GM10248 (cell line): ENCODE results near the gene SIRT6.
"Not testable (repeated sequence)": the region's sequence is repeated elsewhere in the genome, so short reads cannot be mapped to it uniquely, and the experiment has no call there.

Experiments
- CTCF ChIA-PET: fragments of 300-600 bp; sonication (Branson Sonifier 250); formaldehyde crosslinking; extraction: SDS; loops from one replicate; lab custom pipeline; 2021; ENCODE audit warnings: antibody characterized with exemption; lab: Yijun Ruan, JAX
- POLR2A ChIA-PET: fragments of 350-650 bp; sonication (Branson Sonifier 250); formaldehyde crosslinking; extraction: SDS; loops from one replicate; lab custom pipeline; 2020; ENCODE audit warnings: antibody characterized with exemption; lab: Yijun Ruan, JAX
- DNase-seq: peaks from one replicate; pipeline ENCODE4 v3.0.0; 2012; ENCODE audit errors: extremely low spot score
- CTCF ChIP-seq: IDR thresholded peaks from 2 replicates; pipeline ENCODE4 v1.5.1; 2012; ENCODE audit warnings: mild to moderate bottlenecking, low read depth; ENCODE audit errors: extremely low read depth, missing control alignments, control extremely low read depth

The SIRT6 gene

GRCh38 chr19:4196587-4197148 is 14.3 kb upstream of the SIRT6 start:
- POLR2A ChIA-PET = no interaction called here
- no peak for DNase-seq
- TF ChIP-seq CTCF = no peak
- CTCF ChIA-PET = no interaction called here

GRCh38 chr19:4196009-4196408 is 13.6 kb upstream of the SIRT6 start:
- no peak for TF ChIP-seq CTCF
- CTCF ChIA-PET = no interaction called here
- POLR2A ChIA-PET = no interaction called here
- no peak for DNase-seq

GRCh38 chr19:4194353-4194752 is 12.0 kb upstream of the SIRT6 start:
- ChIA-PET CTCF (no interaction called here), POLR2A (interaction anchor here (0.5 kb wide), 1 partner anchor 187 kb away, joined by 3 read pairs; no protein-coding TSS in a partner anchor)
- DNase-seq = no peak
- no peak for TF ChIP-seq CTCF

- POLR2A ChIA-PET, DNase-seq: not testable (repeated sequence)
- CTCF ChIA-PET = interaction anchor here (0.9 to 1.2 kb wide), 2 partner anchors 9 to 12 kb away, joined by 3 to 4 read pairs; no protein-coding TSS in a partner anchor
Measured at GRCh38 chr19:4192537-4192936, 10.2 kb upstream of the SIRT6 start.

GRCh38 chr19:4189641-4190040 is 7.3 kb upstream of the SIRT6 start:
- TF ChIP-seq CTCF = no peak
- ChIA-PET POLR2A (no interaction called here), CTCF (interaction anchor here (0.9 to 1.9 kb wide), 4 partner anchors 13 to 202 kb away, joined by 3 to 12 read pairs (median 4); no protein-coding TSS in a partner anchor)
- DNase-seq = no peak

GRCh38 chr19:4187313-4188122 is 5.2 kb upstream of the SIRT6 start:
- ChIA-PET POLR2A (no interaction called here), CTCF (interaction anchor here (0.6 to 2.6 kb wide), 3 partner anchors 20 to 202 kb away, joined by 3 to 8 read pairs (median 4); partner anchors contain the start of gene EEF2)
- no peak for TF ChIP-seq CTCF
- no peak for DNase-seq
